MM.1S (cell line): ENCODE measurements around the gene PTPRB.

Experiments
- DNase-seq: peaks from one replicate; pipeline ENCODE4 v3.0.0-alpha.2; 2015
- H2AFZ ChIP-seq: fragments of 300-600 bp; sonication (generic); 2 replicates; pipeline ENCODE4 v1.6.0; 2016; ENCODE audit warnings: antibody characterized with exemption, low read length
- H3F3A ChIP-seq: fragments of 300-600 bp; sonication (generic); 2 replicates; pipeline ENCODE4 v1.6.1; 2016; ENCODE audit warnings: mild to moderate bottlenecking, antibody characterized with exemption, low read length, moderate library complexity, mixed read lengths; ENCODE audit not compliant: insufficient read depth
- H3K27ac ChIP-seq: fragments of 300-600 bp; sonication (generic); 2 replicates; pipeline ENCODE4 v1.5.1; 2016; ENCODE audit warnings: mild to moderate bottlenecking, low read length
- H3K27me3 ChIP-seq: fragments of 300-600 bp; sonication (generic); replicated peaks from 2 replicates; pipeline ENCODE4 v1.6.0; 2016; ENCODE audit warnings: low read length; ENCODE audit not compliant: insufficient read depth
- H3K36me3 ChIP-seq: fragments of 300-600 bp; sonication (generic); replicated peaks from 2 replicates; pipeline ENCODE4 v1.6.1; 2016; ENCODE audit warnings: mild to moderate bottlenecking, low read length, mixed read lengths; ENCODE audit not compliant: insufficient read depth
- H3K4me1 ChIP-seq: fragments of 300-600 bp; sonication (generic); 2 replicates; pipeline ENCODE4 v1.6.1; 2016; ENCODE audit warnings: low read length, mixed read lengths
- H3K4me2 ChIP-seq: fragments of 300-600 bp; sonication (generic); 2 replicates; pipeline ENCODE4 v1.6.0; 2016; ENCODE audit warnings: low read depth, low read length
- H3K4me3 ChIP-seq: fragments of 300-600 bp; sonication (generic); 2 replicates; pipeline ENCODE4 v1.5.1; 2016; ENCODE audit warnings: low read length, mixed read lengths
- H3K79me2 ChIP-seq: fragments of 300-600 bp; sonication (generic); 2 replicates; pipeline ENCODE4 v1.6.1; 2016; ENCODE audit warnings: mixed run types, low read length, mixed read lengths
- H3K9ac ChIP-seq: fragments of 300-600 bp; sonication (generic); 2 replicates; pipeline ENCODE4 v1.6.1; 2016; ENCODE audit warnings: low read length, mixed read lengths
- H3K9me2 ChIP-seq: fragments of 300-600 bp; sonication (generic); replicated peaks from 2 replicates; pipeline ENCODE4 v1.6.1; 2016; ENCODE audit warnings: mild to moderate bottlenecking, low read length, mixed read lengths; ENCODE audit not compliant: insufficient read depth
- H3K9me3 ChIP-seq: fragments of 300-600 bp; sonication (generic); replicated peaks from 2 replicates; pipeline ENCODE4 v1.6.1; 2016; ENCODE audit warnings: mild to moderate bottlenecking, low read length, mixed read lengths; ENCODE audit not compliant: insufficient read depth
- H4K20me1 ChIP-seq: fragments of 300-600 bp; sonication (generic); 2 replicates; pipeline ENCODE4 v1.6.1; 2016; ENCODE audit warnings: mild to moderate bottlenecking, low read length, moderate library complexity, mixed read lengths; ENCODE audit not compliant: insufficient read depth
- CTCF ChIP-seq: fragments of 300-600 bp; sonication (generic); IDR thresholded peaks from 2 replicates; pipeline ENCODE4 v1.5.1; 2016; ENCODE audit warnings: antibody characterized with exemption, low read length, mixed read lengths
- EZH2 ChIP-seq: fragments of 300-600 bp; sonication (generic); optimal IDR thresholded peaks from 2 replicates; pipeline ENCODE3; 2017; ENCODE audit warnings: low read depth, mild to moderate bottlenecking, antibody characterized with exemption, low read length, mixed read lengths
- EZH2phosphoT487 ChIP-seq: fragments of 300-600 bp; sonication (generic); IDR thresholded peaks from 2 replicates; pipeline ENCODE4 v1.6.1; 2018; ENCODE audit warnings: antibody characterized with exemption, low read length

The PTPRB gene

GRCh38 chr12:70513426-70513825 lies 123.8 kb downstream of the PTPRB start:
- Histone ChIP-seq H3K9me2 (no peaks in the 10 kb centered on the region), H3K79me2 (no peaks in the 10 kb centered on the region), H3K9ac (no peak overlapping the region), H4K20me1 (no peaks in the 10 kb centered on the region), H3K27ac (no peak overlapping the region), H3F3A (no peaks in the 10 kb centered on the region), H3K4me2 (no peak overlapping the region), H3K36me3 (no peaks in the 10 kb centered on the region), H3K4me1 (no peaks in the 10 kb centered on the region), H3K9me3 (no peaks in the 10 kb centered on the region), H3K27me3 (no peaks in the 10 kb centered on the region), H2AFZ (no peak overlapping the region), H3K4me3 (no peak overlapping the region)
- TF ChIP-seq EZH2 (no peak), CTCF (no peak), EZH2phosphoT487 (no peak)
- DNase-seq = no peak

DNA sequence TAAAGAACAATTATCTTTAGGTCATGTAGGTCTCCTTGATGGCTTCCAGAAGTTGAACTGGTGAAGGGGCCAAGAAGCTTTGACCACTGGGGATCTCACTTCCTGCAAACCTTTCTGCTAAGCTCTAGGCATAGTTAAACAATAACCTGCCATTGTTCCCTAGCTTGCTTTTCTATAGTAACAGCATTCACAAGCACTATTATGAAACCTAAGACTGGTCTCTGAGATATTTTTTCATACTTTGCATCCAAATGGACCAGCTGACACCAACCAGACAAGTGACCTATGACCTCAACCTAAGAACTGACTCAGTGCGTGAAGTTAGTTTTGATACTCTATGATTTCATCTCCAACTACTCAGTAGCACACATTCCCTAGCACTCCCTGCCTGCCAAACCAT lies 129.1 kb downstream of the PTPRB start:
- Histone ChIP-seq H3K4me1 (no peaks in the 10 kb centered on the region), H3K27ac (no peak overlapping the region), H4K20me1 (no peaks in the 10 kb centered on the region), H3K9ac (no peak overlapping the region), H2AFZ (no peak overlapping the region), H3K36me3 (no peaks in the 10 kb centered on the region), H3F3A (no peaks in the 10 kb centered on the region), H3K27me3 (no peaks in the 10 kb centered on the region), H3K4me2 (no peak overlapping the region), H3K9me3 (no peaks in the 10 kb centered on the region), H3K9me2 (no peaks in the 10 kb centered on the region), H3K79me2 (no peaks in the 10 kb centered on the region), H3K4me3 (no peak overlapping the region)
- no peak for DNase-seq
- no peak for TF ChIP-seq EZH2phosphoT487
- no peak for TF ChIP-seq CTCF
- no peak for TF ChIP-seq EZH2

DNA sequence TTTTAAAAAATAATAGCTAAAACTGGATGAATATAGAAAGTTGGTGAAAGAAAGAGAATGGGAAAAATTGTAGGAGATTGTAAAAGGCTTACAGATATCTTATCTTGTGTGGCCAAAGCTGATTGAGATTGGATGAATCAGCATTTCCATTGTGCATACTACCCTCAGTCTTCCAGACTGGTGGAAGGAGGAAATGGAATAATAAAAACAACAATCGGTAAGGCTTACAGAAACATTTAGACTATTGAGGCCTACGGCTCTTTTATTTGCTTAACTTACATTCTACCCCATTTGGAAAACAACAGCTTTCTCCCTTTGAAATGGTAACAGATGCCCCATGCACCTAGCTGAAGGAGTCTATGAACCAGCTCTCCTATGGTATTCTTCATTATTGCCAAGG lies 129.8 kb downstream of the PTPRB start:
- Histone ChIP-seq H3K27me3 (no peaks in the 10 kb centered on the region), H3K36me3 (no peaks in the 10 kb centered on the region), H4K20me1 (no peaks in the 10 kb centered on the region), H3K9ac (no peak overlapping the region), H3K4me3 (no peak overlapping the region), H2AFZ (no peak overlapping the region), H3K9me2 (no peaks in the 10 kb centered on the region), H3K27ac (no peak overlapping the region), H3K9me3 (no peaks in the 10 kb centered on the region), H3K79me2 (no peaks in the 10 kb centered on the region), H3F3A (no peaks in the 10 kb centered on the region), H3K4me2 (no peak overlapping the region), H3K4me1 (no peaks in the 10 kb centered on the region)
- TF ChIP-seq CTCF = no peak
- TF ChIP-seq EZH2phosphoT487 = no peak
- TF ChIP-seq EZH2 = no peak
- no peak for DNase-seq

GRCh38 chr12:70497508-70497907 lies 139.7 kb downstream of the PTPRB start:
- H3K79me2 ChIP-seq = no peaks in the 10 kb centered on the region

More at GRCh38 chr12:70497508-70497907, 139.7 kb downstream of the PTPRB start:
- no peaks in the 10 kb centered on the region for H3K9me2 ChIP-seq
- no peaks in the 10 kb centered on the region for H3K4me1 ChIP-seq
- no peak overlapping the region for H2AFZ ChIP-seq
- H3K27ac ChIP-seq = no peak overlapping the region
- H3K36me3 ChIP-seq = no peaks in the 10 kb centered on the region
- DNase-seq = no peak
- H3K4me3 ChIP-seq = no peak overlapping the region
- no peaks in the 10 kb centered on the region for H3K9me3 ChIP-seq
- no peaks in the 10 kb centered on the region for H3K27me3 ChIP-seq
- H4K20me1 ChIP-seq = no peaks in the 10 kb centered on the region
- no peaks in the 10 kb centered on the region for H3F3A ChIP-seq
- H3K4me2 ChIP-seq = no peak overlapping the region
- TF ChIP-seq EZH2 (no peak), EZH2phosphoT487 (no peak), CTCF (no peak)
- no peak overlapping the region for H3K9ac ChIP-seq
